Mucosa of rectum (tissue), 2 donors: Measurements from ENCODE around the gene HS3ST3A1.

Source experiments
- H3K27ac ChIP-seq, 2 donors: one replicate each; pipeline ENCODE4 v1.7.0; 2013; ENCODE audit warnings: inconsistent platforms in 2 of 2, low read depth in 2 of 2, low read length in 2 of 2
- H3K27me3 ChIP-seq, 2 donors: one replicate each; pipeline ENCODE4 v1.7.0; 2013; ENCODE audit warnings: low read length in 2 of 2; ENCODE audit not compliant: control insufficient read depth in 2 of 2, insufficient read depth in 2 of 2
- H3K36me3 ChIP-seq, 2 donors: one replicate each; pipeline ENCODE4 v1.7.0; 2013; ENCODE audit warnings: low read length in 2 of 2; ENCODE audit not compliant: control insufficient read depth in 2 of 2, insufficient read depth in 2 of 2
- H3K4me1 ChIP-seq, 2 donors: one replicate each; pipeline ENCODE4 v1.7.0; 2013; ENCODE audit warnings: low read length in 2 of 2, mild to moderate bottlenecking in 1 of 2; ENCODE audit not compliant: control insufficient read depth in 2 of 2, insufficient read depth in 2 of 2
- H3K4me3 ChIP-seq, 2 donors: one replicate each; pipeline ENCODE4 v1.7.0; 2013; ENCODE audit warnings: low read length in 2 of 2
- H3K9ac ChIP-seq, 2 donors: one replicate each; pipeline ENCODE4 v1.7.0; 2013; ENCODE audit warnings: low read length in 2 of 2, low read depth in 1 of 2, mild to moderate bottlenecking in 1 of 2
- H3K9me3 ChIP-seq, 2 donors: one replicate each; pipeline ENCODE4 v1.7.0; 2013; ENCODE audit warnings: low read length in 2 of 2; ENCODE audit not compliant: control insufficient read depth in 2 of 2
- donor health status: healthy.
- donor health status: Normal muscosa, but diverticular disease.

Gene HS3ST3A1

GRCh38 chr17:13541032-13541480, 60.7 kb downstream of the HS3ST3A1 start:
- Histone ChIP-seq H3K4me3 (no peak overlapping the region), H3K36me3 (no peaks in the 10 kb centered on the region), H3K9me3 (no peaks in the 10 kb centered on the region), H3K9ac (no peak overlapping the region), H3K4me1 (no peaks in the 10 kb centered on the region), H3K27ac (peak overlapping the region in 1 of 2 donors; percentile 21), H3K27me3 (no peaks in the 10 kb centered on the region)

GRCh38 chr17:13540546-13540945, 61.2 kb downstream of the HS3ST3A1 start:
- no peak overlapping the region for H3K9ac ChIP-seq
- H3K4me1 ChIP-seq = no peaks in the 10 kb centered on the region
- H3K36me3 ChIP-seq = no peaks in the 10 kb centered on the region
- H3K4me3 ChIP-seq = no peak overlapping the region
- H3K27me3 ChIP-seq = no peaks in the 10 kb centered on the region
- no peaks in the 10 kb centered on the region for H3K9me3 ChIP-seq
- no peak overlapping the region for H3K27ac ChIP-seq

- H3K27ac ChIP-seq = no peak overlapping the region
- no peaks in the 10 kb centered on the region for H3K27me3 ChIP-seq
- H3K36me3 ChIP-seq = no peaks in the 10 kb centered on the region
- no peaks in the 10 kb centered on the region for H3K4me1 ChIP-seq
- no peak overlapping the region for H3K9ac ChIP-seq
- H3K4me3 ChIP-seq = no peak overlapping the region
- peaks cover 0 to 2% of the 10 kb centered on the region in 2 donors for H3K9me3 ChIP-seq
Measured at GRCh38 chr17:13539421-13539820, 62.3 kb downstream of the HS3ST3A1 start.

GRCh38 chr17:13538841-13539411, 62.8 kb downstream of the HS3ST3A1 start:
- peaks cover 0 to 2% of the 10 kb centered on the region in 2 donors for H3K9me3 ChIP-seq
- no peak overlapping the region for H3K27ac ChIP-seq
- no peaks in the 10 kb centered on the region for H3K27me3 ChIP-seq
- no peak overlapping the region for H3K4me3 ChIP-seq
- H3K4me1 ChIP-seq = no peaks in the 10 kb centered on the region
- no peaks in the 10 kb centered on the region for H3K36me3 ChIP-seq
- no peak overlapping the region for H3K9ac ChIP-seq

- no peak overlapping the region for H3K9ac ChIP-seq
- H3K27ac ChIP-seq = no peak overlapping the region
- H3K9me3 ChIP-seq = peaks cover 0 to 2% of the 10 kb centered on the region in 2 donors
- H3K27me3 ChIP-seq = no peaks in the 10 kb centered on the region
- H3K36me3 ChIP-seq = no peaks in the 10 kb centered on the region
- H3K4me1 ChIP-seq = no peaks in the 10 kb centered on the region
- H3K4me3 ChIP-seq = no peak overlapping the region
Measured at GRCh38 chr17:13537871-13538643, 63.7 kb downstream of the HS3ST3A1 start.

- Histone ChIP-seq H3K27me3 (no peaks in the 10 kb centered on the region), H3K9ac (no peak overlapping the region), H3K4me3 (no peak overlapping the region), H3K27ac (no peak overlapping the region), H3K36me3 (no peaks in the 10 kb centered on the region), H3K4me1 (no peaks in the 10 kb centered on the region), H3K9me3 (peaks cover 0 to 2% of the 10 kb centered on the region in 2 donors)
Measured at GRCh38 chr17:13537167-13537731, 64.5 kb downstream of the HS3ST3A1 start.

- no peak overlapping the region for H3K9ac ChIP-seq
- no peaks in the 10 kb centered on the region for H3K27me3 ChIP-seq
- H3K27ac ChIP-seq = no peak overlapping the region
- peaks cover 0 to 2% of the 10 kb centered on the region in 2 donors for H3K9me3 ChIP-seq
- H3K4me3 ChIP-seq = no peak overlapping the region
- no peaks in the 10 kb centered on the region for H3K36me3 ChIP-seq
- no peaks in the 10 kb centered on the region for H3K4me1 ChIP-seq
Measured at GRCh38 chr17:13534946-13535345, 66.8 kb downstream of the HS3ST3A1 start.

GRCh38 chr17:13531721-13532120, 70.0 kb downstream of the HS3ST3A1 start:
- no peaks in the 10 kb centered on the region for H3K4me1 ChIP-seq
- H3K4me3 ChIP-seq = no peak overlapping the region
- H3K27ac ChIP-seq = no peak overlapping the region

GRCh38 chr17:13525876-13526275, 75.9 kb downstream of the HS3ST3A1 start:
- no peaks in the 10 kb centered on the region for H3K27me3 ChIP-seq
- no peak overlapping the region for H3K9ac ChIP-seq
- no peaks in the 10 kb centered on the region for H3K4me1 ChIP-seq
- H3K9me3 ChIP-seq = no peaks in the 10 kb centered on the region
- no peak overlapping the region for H3K27ac ChIP-seq
- no peak overlapping the region for H3K4me3 ChIP-seq
- H3K36me3 ChIP-seq = no peaks in the 10 kb centered on the region

More at GRCh38 chr17:13531721-13532120, 70.0 kb downstream of the HS3ST3A1 start:
- no peaks in the 10 kb centered on the region for H3K27me3 ChIP-seq
- no peaks in the 10 kb centered on the region for H3K36me3 ChIP-seq
- no peak overlapping the region for H3K9ac ChIP-seq
- peaks cover 0 to 2% of the 10 kb centered on the region in 2 donors for H3K9me3 ChIP-seq

GRCh38 chr17:13523164-13523563, 78.6 kb downstream of the HS3ST3A1 start:
- no peak overlapping the region for H3K4me3 ChIP-seq
- H3K27me3 ChIP-seq = no peaks in the 10 kb centered on the region
- H3K27ac ChIP-seq = no peak overlapping the region
- no peaks in the 10 kb centered on the region for H3K9me3 ChIP-seq
- H3K9ac ChIP-seq = no peak overlapping the region
- H3K36me3 ChIP-seq = no peaks in the 10 kb centered on the region
- no peaks in the 10 kb centered on the region for H3K4me1 ChIP-seq
